Tibial nerve (tissue), 4 donors: Measurements from ENCODE around the gene RASA3.
"Not testable (repeated sequence)": the region's sequence is repeated elsewhere in the genome, so short reads cannot be mapped to it uniquely, and the experiment has no call there.

Experiments
- CTCF ChIP-seq, 5 experiments: fragments of 200-600 bp in 3 of 5; fragments of 450-650 bp in 2 of 5; sonication (generic) in 3 of 5; IDR thresholded peaks; one replicate each; pipeline ENCODE4 v1.5.1; 2016 to 2019; ENCODE audit warnings: antibody characterized with exemption in 5 of 5, mild to moderate bottlenecking in 3 of 5, moderate library complexity in 2 of 5
- EP300 ChIP-seq, 2 donors: sonication (generic); formaldehyde crosslinking; IDR thresholded peaks; one replicate each; pipeline ENCODE4 v1.6.1; 2017; ENCODE audit warnings: antibody characterized with exemption in 2 of 2, mild to moderate bottlenecking in 1 of 2
- POLR2A ChIP-seq, 2 donors: fragments of 450-650 bp; IDR thresholded peaks; one replicate each; pipeline ENCODE4 v1.6.1; 2017; ENCODE audit warnings: antibody characterized with exemption in 2 of 2, mild to moderate bottlenecking in 2 of 2, moderate library complexity in 2 of 2

- TF ChIP-seq CTCF, POLR2A, EP300 (IDR thresholded peaks at IDR 0.05): not testable (repeated sequence)
Measured at GRCh38 chr13:114133552-114133951, 1.1 kb upstream of the RASA3 start.
